Neural progenitor cell (in vitro differentiated cells): Measurements from ENCODE around the gene NFATC2. TPM values are rescaled to one million over a fixed set of nuclear protein-coding genes. Genes with fewer than 3 reads are reported as not detected.

Experiments
- DNase-seq: peaks from one replicate; pipeline ENCODE4 v3.0.0-alpha.2; 2016; ENCODE audit warnings: low spot score
- H2AFZ ChIP-seq: fragments of 200-600 bp; sonication (generic); replicated peaks from 2 replicates; pipeline ENCODE4 v1.6.1; 2016; ENCODE audit warnings: antibody characterized with exemption
- H3F3A ChIP-seq: fragments of 200-600 bp; sonication (generic); 2 replicates; pipeline ENCODE4 v1.6.1; 2016; ENCODE audit warnings: antibody characterized with exemption, low read depth
- H3K27ac ChIP-seq: fragments of 200-600 bp; sonication (generic); 2 replicates; pipeline ENCODE4 v1.5.1; 2016; ENCODE audit warnings: mild to moderate bottlenecking
- H3K27me3 ChIP-seq: fragments of 200-600 bp; sonication (generic); 2 replicates; pipeline ENCODE4 v1.6.1; 2016; ENCODE audit warnings: mild to moderate bottlenecking, moderate library complexity
- H3K36me3 ChIP-seq: fragments of 200-600 bp; sonication (generic); 2 replicates; pipeline ENCODE4 v1.5.1; 2016
- H3K4me1 ChIP-seq: fragments of 200-600 bp; sonication (generic); 2 replicates; pipeline ENCODE4 v1.6.1; 2016; ENCODE audit warnings: mixed run types
- H3K4me2 ChIP-seq: fragments of 200-600 bp; sonication (generic); 2 replicates; pipeline ENCODE4 v1.6.1; 2016
- H3K4me3 ChIP-seq: fragments of 200-600 bp; sonication (generic); 2 replicates; pipeline ENCODE4 v1.5.1; 2016
- H3K79me2 ChIP-seq: fragments of 200-600 bp; sonication (generic); 2 replicates; pipeline ENCODE4 v1.6.1; 2016; ENCODE audit warnings: low read depth
- H3K9ac ChIP-seq: fragments of 200-600 bp; sonication (generic); 2 replicates; pipeline ENCODE4 v1.6.1; 2016
- H3K9me3 ChIP-seq: fragments of 200-600 bp; sonication (generic); 2 replicates; pipeline ENCODE4 v1.5.1; 2016; ENCODE audit warnings: low read depth
- H4K20me1 ChIP-seq: fragments of 200-600 bp; sonication (generic); 2 replicates; pipeline ENCODE4 v1.6.1; 2016; ENCODE audit warnings: low read depth
- H3K27ac Mint-ChIP-seq: 3 replicates; pipeline ENCODE4 v1.8.0; 2021; ENCODE audit warnings: mixed read lengths
- H3K27me3 Mint-ChIP-seq: 2 replicates; pipeline ENCODE4 v1.8.0; 2022; ENCODE audit warnings: low read depth, mild to moderate bottlenecking, inconsistent platforms, moderate library complexity, mixed read lengths; ENCODE audit not compliant: insufficient read depth
- H3K36me3 Mint-ChIP-seq: 3 replicates; pipeline ENCODE4 v1.8.0; 2021; ENCODE audit warnings: mixed read lengths
- H3K4me1 Mint-ChIP-seq: 3 replicates; pipeline ENCODE4 v1.8.0; 2021; ENCODE audit warnings: mixed read lengths
- H3K4me3 Mint-ChIP-seq: 3 replicates; pipeline ENCODE4 v1.8.0; 2021; ENCODE audit warnings: mild to moderate bottlenecking, moderate library complexity, mixed read lengths
- H3K9me3 Mint-ChIP-seq: 3 replicates; pipeline ENCODE4 v1.8.0; 2020; ENCODE audit warnings: mixed read lengths
- CTCF ChIP-seq: fragments of 200-600 bp; sonication (generic); IDR thresholded peaks from 2 replicates; pipeline ENCODE4 v1.5.1; 2017; ENCODE audit warnings: antibody characterized with exemption, mild to moderate bottlenecking
- EZH2 ChIP-seq: fragments of 200-600 bp; sonication (generic); IDR thresholded peaks from 2 replicates; pipeline ENCODE4 v1.6.1; 2017; ENCODE audit warnings: antibody characterized with exemption, mild to moderate bottlenecking, moderate library complexity
- EZH2phosphoT487 ChIP-seq: fragments of 200-600 bp; sonication (generic); IDR thresholded peaks from 2 replicates; pipeline ENCODE4 v1.6.1; 2017; ENCODE audit warnings: antibody characterized with exemption
- total RNA-seq: library from RNA; depleted of rRNA; stranded (reverse); fragments of >200 nt; gene quantifications from 2 replicates; pipeline ENCODE4 v1.2.3, GENCODE V29; 2015; ENCODE audit warnings: low replicate concordance

The NFATC2 gene
- total RNA-seq, 1 donor from 2014 or later = 0.19 TPM

DNA sequence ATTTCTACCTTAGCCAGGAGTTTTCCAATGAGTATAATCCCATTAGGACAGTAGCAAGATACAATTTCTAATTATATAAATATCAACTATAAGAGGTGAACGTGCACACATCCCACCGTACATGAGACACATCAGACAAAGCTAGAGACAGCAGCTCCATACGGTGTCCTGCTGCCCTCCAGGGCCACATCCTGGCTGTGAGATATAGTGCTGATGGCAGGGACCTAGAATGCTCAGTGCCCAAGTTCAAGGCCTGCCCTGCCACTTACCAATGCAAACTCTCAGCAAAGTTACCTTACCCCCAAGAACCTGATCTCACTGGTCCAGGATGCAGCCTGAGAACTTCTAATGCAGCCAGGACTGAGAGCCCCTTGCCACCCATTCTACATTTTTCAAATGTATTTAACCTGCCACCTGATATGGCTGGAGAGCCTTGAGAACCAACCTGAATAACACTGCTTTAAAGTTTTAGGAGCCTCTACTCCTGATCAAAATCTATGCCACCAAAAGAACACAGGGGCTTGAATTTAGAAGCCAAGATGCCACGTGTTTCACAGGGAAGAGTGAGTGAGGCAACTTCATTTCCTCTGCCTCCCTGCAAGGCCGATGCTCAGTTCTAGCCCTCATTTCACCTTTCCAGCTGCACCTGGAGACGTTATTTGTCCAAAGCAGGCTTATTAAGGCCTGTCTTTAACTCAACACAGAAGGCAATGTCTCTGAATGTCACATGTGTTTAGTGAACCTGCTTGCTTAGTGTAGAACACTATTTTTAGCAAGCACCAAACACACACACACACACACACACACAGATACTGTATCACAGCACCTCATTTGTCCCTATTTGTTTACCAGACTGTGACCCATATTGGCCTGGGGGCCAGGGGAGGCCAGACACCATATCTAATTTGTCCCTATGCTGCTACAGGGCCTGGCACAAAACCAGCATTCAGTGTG lies 6.1 kb downstream of the NFATC2 start:
- peaks cover 2% of the 10 kb centered on the region for H3K9me3 Mint-ChIP-seq
- Histone ChIP-seq H3K9me3 (no peaks in the 10 kb centered on the region), H3K4me2 (no peak overlapping the region), H3K27me3 (peaks cover 18% of the 10 kb centered on the region), H3K4me1 (peaks cover 2% of the 10 kb centered on the region), H3K27ac (no peak overlapping the region), H3F3A (peaks cover 7% of the 10 kb centered on the region), H3K36me3 (no peaks in the 10 kb centered on the region), H2AFZ (no peak overlapping the region), H3K4me3 (no peak overlapping the region), H3K79me2 (no peaks in the 10 kb centered on the region), H3K9ac (no peak overlapping the region), H4K20me1 (peaks cover under 1% of the 10 kb centered on the region)
- no peaks in the 10 kb centered on the region for H3K36me3 Mint-ChIP-seq
- peaks cover 19% of the 10 kb centered on the region for H3K27me3 Mint-ChIP-seq
- H3K27ac Mint-ChIP-seq = peak overlapping the region; percentile 69
- TF ChIP-seq CTCF (no peak), EZH2phosphoT487 (no peak), EZH2 (no peak)
- H3K4me1 Mint-ChIP-seq = peaks cover 50% of the 10 kb centered on the region
- H3K4me3 Mint-ChIP-seq = no peak overlapping the region
- DNase-seq = no peak

DNA sequence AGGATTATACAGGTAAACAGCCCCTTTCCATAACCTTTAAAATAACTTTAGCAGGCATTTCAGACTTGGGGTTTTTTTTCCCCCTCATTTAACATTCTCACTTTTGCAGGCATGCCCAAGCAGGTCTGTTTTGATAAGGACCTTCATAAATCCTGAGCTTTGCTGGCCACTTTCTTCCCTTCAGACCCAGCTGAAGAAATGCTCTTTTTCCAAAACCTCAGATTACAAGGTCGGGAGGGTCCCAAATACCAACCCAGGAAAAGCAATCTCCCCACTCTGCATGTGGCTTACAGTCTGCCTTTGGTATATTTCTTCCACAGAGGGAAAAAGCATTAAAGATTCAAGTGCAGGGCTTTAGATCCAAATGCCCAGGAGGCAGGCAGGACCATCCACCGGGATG lies 6.8 kb downstream of the NFATC2 start:
- H3K27me3 ChIP-seq = peaks cover 18% of the 10 kb centered on the region
- no peak overlapping the region for H3K4me2 ChIP-seq
- H3K9ac ChIP-seq = no peak overlapping the region
- H3K9me3 ChIP-seq = no peaks in the 10 kb centered on the region
- no peak overlapping the region for H3K4me3 Mint-ChIP-seq
- no peaks in the 10 kb centered on the region for H3K4me1 ChIP-seq
- no peak overlapping the region for H2AFZ ChIP-seq
- no peak for TF ChIP-seq EZH2phosphoT487
- no peaks in the 10 kb centered on the region for H3K36me3 ChIP-seq
- H3F3A ChIP-seq = peaks cover under 1% of the 10 kb centered on the region
- H3K27ac Mint-ChIP-seq = peak overlapping the region; percentile 69
- no peak overlapping the region for H3K4me3 ChIP-seq
- peaks cover 49% of the 10 kb centered on the region for H3K4me1 Mint-ChIP-seq
- H3K9me3 Mint-ChIP-seq = peaks cover 2% of the 10 kb centered on the region
- no peaks in the 10 kb centered on the region for H3K36me3 Mint-ChIP-seq
- no peaks in the 10 kb centered on the region for H3K79me2 ChIP-seq
- DNase-seq = no peak
- H4K20me1 ChIP-seq = no peaks in the 10 kb centered on the region
- H3K27me3 Mint-ChIP-seq = peaks cover 19% of the 10 kb centered on the region
- H3K27ac ChIP-seq = no peak overlapping the region

- no peaks in the 10 kb centered on the region for H3K4me1 ChIP-seq
- Mint-ChIP-seq H3K27ac (peak overlapping the region; percentile 69), H3K27me3 (peaks cover 20% of the 10 kb centered on the region), H3K36me3 (no peaks in the 10 kb centered on the region), H3K4me3 (peak overlapping the region; percentile 54), H3K9me3 (peaks cover 2% of the 10 kb centered on the region), H3K4me1 (peaks cover 53% of the 10 kb centered on the region)
- no peaks in the 10 kb centered on the region for H3K9me3 ChIP-seq
- H3K79me2 ChIP-seq = no peaks in the 10 kb centered on the region
- no peaks in the 10 kb centered on the region for H3F3A ChIP-seq
- no peaks in the 10 kb centered on the region for H3K36me3 ChIP-seq
- H3K27ac ChIP-seq = no peak overlapping the region
- DNase-seq = no peak
- H3K9ac ChIP-seq = no peak overlapping the region
- H3K4me2 ChIP-seq = no peak overlapping the region
- H3K27me3 ChIP-seq = peaks cover 18% of the 10 kb centered on the region
- no peak overlapping the region for H3K4me3 ChIP-seq
- H4K20me1 ChIP-seq = no peaks in the 10 kb centered on the region
- H2AFZ ChIP-seq = no peak overlapping the region
- TF ChIP-seq CTCF = no peak
- no peak for TF ChIP-seq EZH2phosphoT487
- TF ChIP-seq EZH2 = no peak
Observed at GRCh38 chr20:51535075-51535386, 7.5 kb downstream of the NFATC2 start.
